Measurements from ENCODE around the gene TNIP2. TPM values are rescaled to one million over a fixed set of nuclear protein-coding genes. Genes with fewer than 3 reads are reported as not detected.

TNIP2 gene
- total and polyA plus RNA-seq, 2 donors (not counting 3 experiments of a cell fraction or from before 2014, with no cell fraction given): 37.7 to 52.1 TPM

- Histone ChIP-seq H3K27ac (ENCODE audit: insufficient read depth, low read depth, low read length) (peak overlapping the region; percentile 66), H3K4me3 (replicated peaks in 1 of 3; ENCODE audit: insufficient read depth in 1 of 3, low read depth in 1 of 3, low read length in 3 of 3) (no peak overlapping the region), H3K9me1 (replicated peaks; ENCODE audit: control insufficient read depth, extremely low read depth, insufficient read depth, low read length) (no peaks in the 10 kb centered on the region), H3K36me3 (ENCODE audit: control insufficient read depth in 2 of 2, extremely low read depth in 1 of 2, insufficient read depth in 2 of 2, low read length in 2 of 2) (no peaks in the 10 kb centered on the region), H3K4me2 (ENCODE audit: insufficient read depth, low read length) (no peak overlapping the region), H4K20me1 (replicated peaks; ENCODE audit: control insufficient read depth, extremely low read depth, insufficient read depth, low read length) (no peaks in the 10 kb centered on the region), H3K79me2 (ENCODE audit: control insufficient read depth, insufficient read depth, low read length) (peaks cover 54% of the 10 kb centered on the region), H3K4me1 (ENCODE audit: control insufficient read depth, extremely low read depth, insufficient read depth, low read length) (peaks cover 78% of the 10 kb centered on the region), H3K9ac (replicated peaks; ENCODE audit: extremely low read depth, insufficient read depth, low read length) (peak overlapping the region; percentile 17), H3K27me3 (ENCODE audit: control insufficient read depth in 2 of 2, insufficient read depth in 2 of 2, low read length in 2 of 2) (no peaks in the 10 kb centered on the region), H3K9me3 (replicated peaks; ENCODE audit: control insufficient read depth, insufficient read depth, low read length) (no peaks in the 10 kb centered on the region), H2AFZ (ENCODE audit: low read depth, low read length) (no peak overlapping the region)
- dilution Hi-C loops (cut with MboI; ENCODE audit: extremely low pct_ligation_motif_present, low sequenced_read_pairs): no loop called here
- no peak for TF ChIP-seq FOS (IDR thresholded peaks at IDR 0.05; ENCODE audit: borderline replicate concordance, insufficient read depth, low read length)
- peak; percentile 32 for TF ChIP-seq POLR2AphosphoS5 (IDR thresholded peaks at IDR 0.05; ENCODE audit: insufficient read depth, low read depth, low read length)
- TF ChIP-seq GATA2 (IDR thresholded peaks at IDR 0.05; ENCODE audit: insufficient read depth, insufficient read length, low read depth, low read length): peak; percentile 90
- DNase-seq (ENCODE audit: low read depth, low spot score) (peak; percentile 83), FAIRE-seq (peak; percentile 88)
- ChIA-PET CTCF (interaction anchor here (1.3 to 2.3 kb wide), 3 partner anchors 14 to 34 kb away, joined by 6 to 8 read pairs (median 7); no protein-coding TSS in a partner anchor), POLR2A (interaction anchor here (1.7 kb wide), 1 partner anchor 13 kb away, joined by 13 read pairs; no protein-coding TSS in a partner anchor)
- no TSS peak for BruUV-seq (replicated peaks)
- intact Hi-C loops (cut with micrococcal nuclease): no loop called here
Measured at GRCh38 chr4:2798399-2799223, 42.5 kb upstream of the TNIP2 start.

DNA sequence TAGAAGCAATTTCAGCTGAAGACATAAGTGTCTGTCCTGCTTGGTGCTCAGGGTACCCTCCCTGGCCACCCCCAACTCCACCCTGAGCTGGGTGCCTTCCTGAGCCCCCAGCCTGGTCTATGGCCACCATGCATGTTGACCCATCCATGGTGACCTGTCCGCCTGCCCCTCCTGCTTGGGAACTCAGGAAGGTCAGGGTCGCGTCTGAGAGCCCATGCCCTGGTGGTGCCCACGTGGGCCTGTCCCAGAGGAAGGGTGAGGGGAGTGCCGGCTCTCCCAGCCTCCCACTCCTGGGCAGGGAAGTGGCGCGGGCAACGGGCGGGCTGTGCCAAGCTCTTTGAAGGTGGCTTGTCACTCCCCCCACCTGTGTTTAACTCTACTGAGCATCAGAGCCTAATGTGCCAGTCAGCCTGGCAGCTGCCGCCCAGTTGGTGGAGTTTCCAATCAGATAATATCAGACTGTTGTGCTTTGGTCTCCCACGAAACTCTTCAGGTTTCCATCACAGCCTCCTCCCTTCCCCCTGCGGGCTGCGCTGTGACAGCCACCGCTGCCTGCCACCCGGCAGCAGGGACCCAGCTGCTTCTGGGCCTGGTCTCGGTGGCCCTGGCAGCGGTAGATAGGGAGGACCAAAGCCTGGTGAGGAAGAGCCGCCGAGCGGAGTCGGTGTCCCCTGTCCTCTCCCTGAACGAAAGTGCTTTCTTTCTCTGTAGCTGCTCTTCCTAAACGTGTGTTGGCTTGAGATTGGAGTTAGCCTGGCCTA, 41.6 kb upstream of the TNIP2 start:
- no peak overlapping the region for H3K4me3 ChIP-seq (replicated peaks in 1 of 3; ENCODE audit: insufficient read depth in 1 of 3, low read depth in 1 of 3, low read length in 3 of 3)
- H3K36me3 ChIP-seq (ENCODE audit: control insufficient read depth in 2 of 2, extremely low read depth in 1 of 2, insufficient read depth in 2 of 2, low read length in 2 of 2): no peaks in the 10 kb centered on the region
- H3K9me1 ChIP-seq (replicated peaks; ENCODE audit: control insufficient read depth, extremely low read depth, insufficient read depth, low read length): no peaks in the 10 kb centered on the region
- CTCF ChIA-PET: interaction anchor here (1.3 to 2.3 kb wide), 5 partner anchors 14 to 34 kb away, joined by 5 to 8 read pairs (median 7); no protein-coding TSS in a partner anchor
- H3K9me3 ChIP-seq (replicated peaks; ENCODE audit: control insufficient read depth, insufficient read depth, low read length): no peaks in the 10 kb centered on the region
- H3K9ac ChIP-seq (replicated peaks; ENCODE audit: extremely low read depth, insufficient read depth, low read length): no peak overlapping the region
- POLR2A ChIA-PET: interaction anchor here (1.7 kb wide), 1 partner anchor 14 kb away, joined by 13 read pairs; no protein-coding TSS in a partner anchor
- H3K79me2 ChIP-seq (ENCODE audit: control insufficient read depth, insufficient read depth, low read length): peaks cover 46% of the 10 kb centered on the region
- dilution Hi-C loops (cut with MboI; ENCODE audit: extremely low pct_ligation_motif_present, low sequenced_read_pairs): no loop called here
- DNase-seq (ENCODE audit: low read depth, low spot score): no peak
- BruUV-seq (replicated peaks): no TSS peak
- no peaks in the 10 kb centered on the region for H4K20me1 ChIP-seq (replicated peaks; ENCODE audit: control insufficient read depth, extremely low read depth, insufficient read depth, low read length)
- no peak overlapping the region for H3K4me2 ChIP-seq (ENCODE audit: insufficient read depth, low read length)
- H2AFZ ChIP-seq (ENCODE audit: low read depth, low read length): no peak overlapping the region
- TF ChIP-seq FOS (IDR thresholded peaks at IDR 0.05; ENCODE audit: borderline replicate concordance, insufficient read depth, low read length) (no peak), CTCF (IDR thresholded peaks at IDR 0.05; ENCODE audit: extremely low read depth in 1 of 2, insufficient read depth in 1 of 2, low read depth in 1 of 2, low read length in 2 of 2) (no peak)
- intact Hi-C loops (cut with micrococcal nuclease): no loop called here
- peaks cover 78% of the 10 kb centered on the region for H3K4me1 ChIP-seq (ENCODE audit: control insufficient read depth, extremely low read depth, insufficient read depth, low read length)
- FAIRE-seq: peak; percentile 21
- peak overlapping the region; percentile 66 for H3K27ac ChIP-seq (ENCODE audit: insufficient read depth, low read depth, low read length)
- H3K27me3 ChIP-seq (ENCODE audit: control insufficient read depth in 2 of 2, insufficient read depth in 2 of 2, low read length in 2 of 2): no peaks in the 10 kb centered on the region

Measured in endothelial cell of umbilical vein (primary cell).